HG02970 (cell line): Measurements from ENCODE around the gene EGFLAM.

Experiments
- ATAC-seq: cut with Tn5 transposase; IDR thresholded peaks from one replicate; pipeline ENCODE4 v1.9.1; 2021; ENCODE audit warnings: mild to moderate bottlenecking, moderate library complexity, moderate number of reproducible peaks; ENCODE audit not compliant: unreplicated experiment, low FRiP score

Gene EGFLAM

DNA sequence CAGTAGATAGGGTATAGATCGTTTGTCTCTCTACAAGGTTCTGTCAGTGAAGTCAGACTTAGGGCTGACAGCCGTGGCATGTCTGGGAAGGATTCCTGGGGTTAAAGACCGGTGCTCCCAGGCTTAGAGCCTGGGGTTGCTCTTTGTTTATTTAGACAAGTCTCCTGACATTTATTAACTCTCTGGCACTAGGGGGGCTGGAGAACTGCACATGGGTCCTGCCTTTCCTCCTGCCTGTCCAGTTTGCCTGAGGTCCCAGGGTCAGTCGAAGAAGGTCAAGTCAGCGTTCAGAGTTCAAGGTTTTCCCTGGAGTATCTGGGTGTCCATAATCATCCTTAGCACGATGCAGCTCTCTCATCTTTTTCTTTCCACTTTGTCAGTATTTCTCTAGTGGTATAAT, 5.6 kb downstream of the EGFLAM start:
- no peak for ATAC-seq

DNA sequence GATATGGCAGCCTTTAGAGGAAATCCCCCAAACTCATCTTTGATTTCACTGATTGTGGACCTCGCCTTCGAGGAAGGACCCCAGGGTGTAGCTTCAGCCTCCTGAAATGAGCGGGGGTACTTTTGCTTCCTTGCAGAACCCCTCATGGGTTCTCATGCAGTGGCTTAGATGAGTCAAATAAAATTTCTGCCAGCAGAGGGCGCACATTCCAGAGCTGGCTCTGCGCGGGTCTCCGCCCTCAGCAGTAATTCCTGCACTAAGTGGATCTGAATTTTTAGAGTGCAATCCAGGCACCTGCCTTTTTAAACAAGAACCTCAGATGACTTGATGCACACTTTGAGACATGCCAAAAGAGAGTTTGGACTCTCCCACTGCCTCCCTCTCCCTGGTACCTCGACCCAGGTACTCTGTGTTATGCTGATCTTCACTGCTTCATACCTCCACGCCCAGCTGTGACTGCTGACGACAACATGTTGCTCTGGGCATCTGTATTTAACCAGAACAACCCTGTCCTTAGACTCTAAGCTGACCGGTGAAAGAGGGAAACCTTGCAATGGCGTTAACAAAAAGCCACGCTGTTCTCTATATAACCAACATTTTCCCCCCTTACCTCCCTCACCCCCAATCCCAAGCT, 7.3 kb downstream of the EGFLAM start:
- ATAC-seq = peak; percentile 84

DNA sequence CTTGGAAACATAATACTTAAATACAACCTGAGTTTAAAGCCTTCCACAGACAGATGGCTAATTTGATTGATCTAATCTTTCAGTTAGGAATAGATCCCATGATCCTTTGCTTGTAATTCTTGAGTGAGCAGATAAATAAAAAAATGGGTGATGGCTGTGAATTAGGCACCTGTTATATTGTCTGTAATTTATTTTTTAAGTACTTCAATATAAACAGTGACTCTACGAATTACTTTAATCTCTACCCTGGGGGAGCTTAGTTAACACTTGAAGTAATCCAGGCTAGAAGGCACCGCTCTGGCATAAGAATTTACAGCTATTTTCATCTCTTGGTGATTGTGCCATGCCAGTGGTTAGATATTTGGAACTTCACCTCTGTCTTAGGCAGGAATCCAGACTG, 9.0 kb downstream of the EGFLAM start:
- no peak for ATAC-seq

DNA sequence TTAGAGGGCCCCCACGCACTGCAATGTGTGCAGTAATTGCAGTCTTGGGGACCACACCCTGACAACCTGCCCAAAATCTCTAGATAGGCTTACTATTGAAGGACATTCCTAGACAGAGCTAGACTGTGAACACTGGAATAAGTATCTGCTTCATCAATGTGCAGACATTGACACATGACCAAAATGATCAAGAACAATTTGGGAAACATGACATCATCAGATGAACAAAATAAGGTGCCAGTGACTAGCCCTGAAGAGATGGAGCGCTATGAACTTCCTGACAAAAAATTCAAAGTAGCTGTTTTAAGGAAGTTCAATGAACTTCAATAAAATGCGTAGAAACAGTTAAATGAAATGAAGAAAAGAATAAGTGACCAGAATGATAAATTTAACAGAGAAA, 15.3 kb downstream of the EGFLAM start:
- ATAC-seq = no peak

DNA sequence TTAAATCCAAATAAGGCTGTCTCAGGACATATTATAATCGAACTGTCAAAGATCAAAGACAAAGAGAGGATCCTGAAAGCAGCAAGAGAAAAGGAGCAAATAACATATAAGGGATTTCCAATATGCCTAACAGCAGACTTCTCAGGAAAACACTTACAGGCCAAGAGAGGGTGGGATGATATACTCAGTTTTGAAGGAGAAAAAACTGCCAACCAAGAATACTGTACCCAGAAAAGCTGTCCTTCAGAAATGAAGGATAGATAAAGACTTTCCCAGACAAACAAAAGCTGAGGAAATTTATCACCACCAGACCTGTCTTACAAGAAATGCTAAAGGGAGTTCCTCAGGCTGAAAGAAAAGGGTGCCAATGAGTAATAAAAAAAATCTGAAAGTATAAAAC, 16.0 kb downstream of the EGFLAM start:
- no peak for ATAC-seq

DNA sequence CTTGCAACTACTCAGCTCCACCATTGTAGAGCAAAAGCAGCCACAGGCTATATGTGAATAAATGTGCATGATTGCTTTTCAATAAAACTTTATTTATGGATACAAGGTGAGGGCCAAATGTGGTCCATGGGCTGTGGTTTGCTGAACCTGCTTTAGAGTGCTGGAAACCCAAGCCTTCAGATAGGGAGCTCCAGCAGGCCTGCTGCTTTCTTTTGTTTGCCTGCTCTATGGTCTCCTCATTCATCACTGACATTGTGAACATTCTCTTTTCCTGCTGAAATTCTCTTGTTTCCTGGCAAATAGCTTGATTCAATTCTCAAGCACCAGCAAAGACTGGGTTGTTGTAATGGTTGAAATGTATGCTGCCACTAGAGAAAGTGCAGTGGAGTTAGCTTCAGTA, 26.0 kb downstream of the EGFLAM start:
- ATAC-seq = no peak

DNA sequence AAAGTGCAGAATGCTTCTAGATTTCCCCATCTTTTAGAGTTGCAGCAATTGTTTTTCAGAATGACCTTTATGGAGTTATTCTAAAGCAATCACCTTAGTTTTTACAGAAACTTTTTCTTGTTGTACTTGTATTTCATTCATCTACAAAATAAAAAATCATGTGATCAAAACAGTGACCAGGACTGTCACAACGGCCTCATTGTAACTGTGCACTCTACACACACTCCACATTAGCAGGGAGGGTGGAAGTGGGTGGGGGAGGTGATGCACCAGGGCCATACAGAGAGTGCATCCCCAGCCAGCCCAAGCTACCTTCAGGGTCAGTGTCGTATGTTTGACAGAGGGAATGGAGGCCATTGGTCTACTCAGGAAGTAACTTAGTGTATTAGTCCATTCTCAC, 26.9 kb downstream of the EGFLAM start:
- no peak for ATAC-seq

DNA sequence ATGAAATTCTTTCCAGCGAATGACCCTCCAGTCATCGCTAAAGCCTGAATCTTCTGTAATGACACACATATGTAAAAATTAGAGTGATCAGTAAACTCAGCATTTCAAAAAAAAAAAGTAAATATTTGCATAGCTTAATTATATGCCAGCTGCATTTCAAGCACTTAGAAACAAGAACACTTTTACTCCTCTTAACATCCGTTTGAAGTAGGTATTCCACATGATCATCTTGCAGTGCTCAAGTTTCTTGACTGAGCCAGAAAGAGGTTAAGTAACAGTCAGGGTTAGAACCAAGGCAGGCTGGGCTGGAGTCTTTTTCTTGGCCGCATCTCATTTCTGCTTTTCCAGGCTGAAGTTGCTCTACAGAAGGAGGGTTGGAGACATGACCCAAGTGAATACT, 27.6 kb downstream of the EGFLAM start:
- ATAC-seq = no peak

DNA sequence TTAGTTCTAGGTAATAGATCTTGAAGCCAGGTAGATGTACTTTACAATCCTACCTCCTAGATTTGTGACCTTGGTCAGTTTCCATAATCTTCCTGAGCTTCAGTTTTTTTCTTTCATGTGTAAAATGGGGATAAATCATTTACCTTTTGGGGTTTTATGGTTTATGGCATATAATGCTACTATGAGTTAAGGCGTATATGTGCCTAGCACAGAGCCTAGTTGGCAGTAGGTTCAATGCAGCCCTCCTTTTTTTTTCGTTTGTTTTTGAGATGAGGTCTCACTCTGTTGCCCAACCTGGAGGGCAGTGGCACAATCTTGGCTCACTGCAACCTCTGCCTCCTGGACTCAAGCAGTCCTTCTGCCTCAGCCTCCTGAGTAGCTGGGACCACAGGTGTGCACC, 28.8 kb downstream of the EGFLAM start:
- no peak for ATAC-seq

DNA sequence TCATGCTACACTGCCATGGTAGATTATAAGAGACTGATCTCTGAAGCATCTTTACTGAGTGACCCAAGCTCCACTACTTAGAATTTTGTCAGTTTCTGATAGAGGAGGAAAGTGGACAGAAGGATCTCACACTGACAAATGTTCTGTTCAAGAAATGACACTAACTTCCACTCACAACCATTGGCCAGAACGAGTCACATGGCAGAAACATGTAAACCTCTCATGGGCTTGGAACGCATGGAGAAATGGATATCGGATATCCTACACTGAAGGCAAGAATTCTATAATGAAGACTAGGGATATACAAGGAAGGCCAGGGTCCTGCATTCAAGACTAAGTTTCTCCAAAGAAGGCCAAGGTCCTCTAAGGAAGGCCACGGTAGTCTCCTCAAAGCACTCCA, 31.1 kb downstream of the EGFLAM start:
- no peak for ATAC-seq

DNA sequence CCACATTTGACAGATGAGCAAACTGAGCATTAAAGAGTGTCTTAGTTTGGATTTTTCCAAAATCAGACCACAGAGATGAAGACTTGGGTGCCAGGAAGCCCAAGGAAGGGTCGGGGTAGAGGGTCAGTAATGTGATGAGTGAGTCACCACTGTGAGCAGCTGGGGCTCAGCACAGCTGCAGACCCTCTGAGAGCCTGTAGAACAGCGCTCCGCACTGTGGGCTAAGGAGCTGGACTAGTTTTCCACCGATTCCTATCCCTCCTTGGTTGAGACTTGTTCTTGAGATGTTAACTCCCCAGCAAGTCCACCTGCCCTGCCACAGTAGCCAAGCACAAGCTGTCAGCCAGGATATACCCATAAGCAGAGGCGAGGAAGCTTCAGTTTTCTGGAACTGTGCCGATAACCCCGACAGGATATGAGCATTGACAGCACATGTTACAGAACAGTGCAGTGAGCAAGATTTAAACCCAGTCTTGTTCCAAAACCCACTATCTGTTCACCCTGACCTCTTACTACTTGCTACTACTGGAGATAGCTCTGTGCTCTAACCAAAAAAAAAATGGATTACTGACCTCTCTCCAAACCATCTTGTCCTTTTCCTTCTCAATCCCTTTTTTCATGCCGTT, 31.8 kb downstream of the EGFLAM start:
- ATAC-seq = no peak

DNA sequence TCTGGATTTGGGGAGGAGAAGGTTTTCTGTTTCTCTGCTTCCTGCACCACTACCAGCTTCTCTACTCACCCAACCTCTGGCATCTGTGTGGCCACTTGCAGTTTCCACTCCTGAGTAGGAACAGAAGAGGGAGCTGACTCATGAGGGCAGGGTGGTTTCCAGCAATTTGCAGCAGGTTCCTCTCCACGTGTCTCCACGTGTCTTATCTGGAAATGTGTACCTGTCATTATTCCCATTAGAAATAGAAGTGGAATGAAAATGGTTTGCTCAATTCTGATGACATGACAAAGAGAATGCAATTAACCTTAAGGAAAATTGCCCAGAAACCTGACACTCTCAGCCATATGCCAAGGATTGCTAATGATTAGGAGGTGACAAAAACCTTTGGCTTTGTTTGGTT, 33.0 kb downstream of the EGFLAM start:
- no peak for ATAC-seq

DNA sequence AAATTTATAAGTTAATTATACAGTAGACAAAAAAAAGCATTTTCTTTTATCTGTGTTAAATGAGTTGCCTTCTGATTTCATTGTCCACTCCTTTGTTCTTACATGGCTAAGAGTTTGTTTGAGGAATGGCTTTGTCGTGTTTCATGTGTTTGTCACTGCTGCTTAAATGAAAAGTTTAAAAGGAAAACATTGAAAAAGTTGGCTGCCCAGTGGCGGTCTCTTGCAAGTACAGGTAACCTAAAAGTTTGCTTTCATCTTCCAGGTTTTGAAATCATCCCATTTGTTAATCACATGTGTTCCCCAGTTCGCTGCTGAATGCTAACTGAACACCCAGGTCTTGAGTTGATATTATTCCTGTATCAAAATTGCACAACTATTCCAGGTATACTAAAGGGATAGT, 33.9 kb downstream of the EGFLAM start:
- ATAC-seq = no peak

DNA sequence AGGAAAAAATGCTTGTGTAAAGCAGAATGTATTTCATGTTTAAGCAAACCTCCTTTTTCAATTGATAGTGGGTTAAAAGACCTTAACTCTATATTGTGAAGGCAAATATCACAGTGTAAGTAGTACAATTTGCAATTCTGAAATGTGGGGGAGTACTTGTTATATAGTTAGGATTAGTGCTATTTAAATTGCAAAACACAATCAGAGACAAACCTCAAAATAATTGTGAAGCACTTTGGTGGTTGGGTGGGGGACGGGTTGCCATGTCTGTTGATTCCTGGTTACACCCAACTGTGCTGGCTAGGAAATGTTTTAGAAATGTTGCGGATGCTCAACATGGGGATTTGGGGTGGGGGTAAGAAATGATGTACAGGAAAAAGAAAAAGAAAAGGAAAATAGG, 37.4 kb downstream of the EGFLAM start:
- no peak for ATAC-seq

DNA sequence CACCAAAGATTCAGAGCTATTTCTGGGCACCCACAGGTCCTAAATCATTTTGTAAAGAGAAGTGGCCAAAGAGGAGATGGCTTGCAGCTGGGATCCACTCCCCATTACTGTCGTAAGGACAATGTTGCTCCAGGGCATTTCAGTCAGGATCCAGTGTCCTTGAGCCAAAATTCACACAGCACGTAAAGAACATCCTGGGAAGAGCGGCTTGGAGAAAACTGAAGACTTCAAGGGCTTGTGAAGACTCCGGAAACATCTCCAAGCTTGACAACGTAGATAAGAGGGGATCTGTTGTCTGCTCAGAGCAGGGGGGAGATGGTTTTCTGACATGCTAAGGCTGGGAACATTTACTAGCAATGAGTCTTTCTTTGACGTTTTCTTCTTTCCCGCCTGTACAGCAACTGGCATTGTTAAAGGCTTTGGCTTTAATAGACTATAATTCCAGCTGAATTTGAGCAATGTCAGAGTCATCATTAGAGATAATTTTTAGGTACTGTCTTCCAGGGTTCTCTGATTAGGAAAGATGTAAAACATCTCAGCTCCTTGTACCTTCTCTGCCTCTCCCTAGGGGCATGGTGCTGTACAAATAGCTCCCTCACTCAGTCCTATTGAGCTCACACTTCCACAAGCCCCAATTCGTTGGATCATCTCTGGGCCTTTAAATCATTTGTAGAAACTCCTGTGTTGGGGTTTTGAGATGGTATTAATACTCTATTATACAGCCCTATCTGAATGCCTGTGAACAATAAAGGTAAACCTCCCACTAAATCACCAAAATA, 39.7 kb downstream of the EGFLAM start:
- ATAC-seq = no peak

DNA sequence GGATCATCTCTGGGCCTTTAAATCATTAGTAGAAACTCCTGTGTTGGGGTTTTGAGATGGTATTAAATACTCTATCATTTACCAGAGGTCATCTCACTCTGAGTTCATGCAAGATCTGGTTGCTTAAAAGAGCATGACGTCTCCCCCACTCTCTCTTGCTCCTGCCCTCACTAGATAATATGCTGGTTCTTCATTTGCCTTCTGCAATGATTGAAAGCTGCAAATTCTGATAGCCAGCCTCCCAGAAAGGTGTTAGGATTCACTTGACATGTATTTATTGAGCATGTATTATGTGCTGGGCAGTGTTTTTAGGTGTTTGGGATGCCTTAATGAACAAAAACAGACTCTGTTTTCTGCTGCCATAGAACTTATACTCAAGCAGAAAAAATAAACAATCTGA, 41.2 kb downstream of the EGFLAM start:
- no peak for ATAC-seq

DNA sequence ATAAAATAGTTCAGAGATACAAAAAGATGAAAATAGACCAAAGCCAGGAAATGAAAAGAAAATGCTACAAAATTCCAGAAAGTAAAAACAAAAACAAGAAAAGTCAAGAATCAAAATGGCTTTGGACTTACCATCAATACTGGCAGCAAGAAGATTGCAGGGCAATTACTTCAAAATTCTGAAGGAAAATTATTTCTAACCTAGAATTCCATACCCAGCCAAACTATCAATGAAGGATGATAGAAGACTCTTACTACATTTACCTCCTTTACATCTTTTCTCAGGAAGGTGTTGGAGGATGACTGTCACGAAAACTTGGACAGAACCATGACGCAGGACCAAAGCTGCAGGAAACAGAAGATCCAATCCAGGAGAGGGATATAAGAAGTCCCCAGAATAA, 46.8 kb downstream of the EGFLAM start:
- no peak for ATAC-seq

DNA sequence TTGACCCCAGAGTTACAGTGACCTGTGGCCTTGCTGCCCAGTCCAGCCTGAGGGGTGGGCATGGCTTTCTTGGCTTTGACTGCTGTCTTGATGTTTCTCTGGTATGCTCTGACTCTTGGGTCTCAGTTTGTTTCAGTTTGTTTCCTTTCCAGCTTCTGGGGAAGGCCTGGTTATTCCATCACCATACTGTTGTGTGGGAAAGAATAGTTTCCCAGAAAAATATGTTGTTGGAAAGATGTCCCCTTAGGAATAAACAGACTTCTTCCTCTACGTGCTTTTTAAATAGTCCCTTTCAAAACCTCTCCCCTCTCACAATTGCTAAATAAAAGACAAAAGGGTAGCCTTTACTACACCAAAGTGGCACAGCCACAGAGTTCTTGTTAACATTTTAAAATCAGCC, 49.5 kb downstream of the EGFLAM start:
- no peak for ATAC-seq

DNA sequence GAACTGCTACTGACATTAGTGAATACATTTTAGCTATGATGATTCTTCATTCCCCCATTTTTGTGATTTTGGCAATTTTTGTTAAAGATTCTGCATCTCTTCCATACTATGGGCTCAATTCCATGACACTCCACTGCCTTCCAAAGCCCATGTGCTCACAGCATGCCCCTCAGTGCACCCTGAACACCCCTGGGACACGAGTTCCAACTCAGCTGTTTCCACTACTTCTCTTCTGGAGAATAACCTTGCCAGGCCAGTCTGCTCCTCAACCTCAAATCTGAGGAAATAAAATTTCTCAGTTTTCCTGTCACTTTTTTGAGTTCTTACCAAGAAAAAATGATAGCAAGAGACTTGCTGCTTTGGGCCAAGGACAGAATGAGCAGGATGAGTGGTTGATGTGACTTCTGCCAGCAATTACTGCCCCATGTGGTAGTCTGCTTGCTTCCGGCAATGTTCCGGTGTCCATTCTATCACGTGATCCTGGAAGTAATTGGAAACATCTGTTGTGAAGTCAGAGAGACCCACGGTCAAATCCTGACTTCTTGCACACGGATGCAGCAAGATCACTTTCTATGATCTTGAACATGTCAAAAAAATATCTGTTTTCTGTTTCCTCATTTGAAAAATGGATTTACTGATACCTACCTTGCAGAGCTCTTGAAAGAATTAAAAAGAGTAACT, 58.3 kb downstream of the EGFLAM start:
- ATAC-seq = no peak

DNA sequence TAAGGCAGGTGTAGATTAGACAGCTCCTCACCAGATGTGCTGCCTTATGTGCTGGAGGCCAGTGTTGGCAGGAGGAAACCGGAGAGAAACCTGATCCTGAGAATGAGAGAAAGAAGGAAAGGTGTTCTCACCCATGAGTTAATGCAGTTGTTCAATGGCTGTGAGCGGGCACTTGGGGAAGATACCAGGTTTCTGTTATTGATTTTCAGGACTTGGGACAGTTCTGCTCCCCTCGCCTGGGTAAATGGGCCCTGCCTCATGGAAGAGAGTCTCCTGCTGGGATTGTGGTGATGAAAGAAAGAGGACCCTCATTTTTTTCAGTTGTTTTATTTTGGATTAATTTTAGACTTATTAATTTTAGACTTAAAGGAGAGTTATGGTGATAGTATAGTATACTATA, 59.5 kb downstream of the EGFLAM start:
- ATAC-seq = no peak

DNA sequence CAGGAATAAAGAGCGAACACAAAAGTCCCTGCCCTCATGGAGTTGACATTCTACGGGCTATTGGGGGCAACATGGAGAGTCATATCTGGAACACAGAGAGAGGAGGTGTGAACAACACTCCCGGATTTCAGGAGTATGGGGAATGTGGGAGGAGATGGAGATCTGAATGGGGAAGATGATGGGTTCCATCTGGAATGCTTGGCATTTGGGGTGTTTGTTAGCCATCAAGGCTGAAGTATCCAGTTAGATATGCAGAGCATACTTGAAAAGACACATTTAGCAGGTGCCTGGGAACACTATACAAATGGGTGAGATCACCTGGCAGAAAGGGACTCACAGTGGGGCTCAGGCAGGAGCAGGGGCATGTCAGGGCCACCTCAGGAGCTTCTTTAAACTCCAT, 61.1 kb downstream of the EGFLAM start:
- ATAC-seq = no peak
